Stimulated activated CD4-positive, alpha-beta T cell treated with anti-CD3 and anti-CD28 coated beads, Interleukin-4, amount 100 ng/mL, for 48 hours (primary cell): ENCODE data around the gene MITF.

Source experiments
- DNase-seq, 2 donors: peaks; one replicate each; pipeline ENCODE4 v3.0.0-alpha.2; 2020; ENCODE audit warnings: low read depth in 2 of 2

Gene MITF

GRCh38 chr3:69838217-69838616 lies 99.0 kb downstream of the MITF start:
- DNase-seq = no peak

DNA sequence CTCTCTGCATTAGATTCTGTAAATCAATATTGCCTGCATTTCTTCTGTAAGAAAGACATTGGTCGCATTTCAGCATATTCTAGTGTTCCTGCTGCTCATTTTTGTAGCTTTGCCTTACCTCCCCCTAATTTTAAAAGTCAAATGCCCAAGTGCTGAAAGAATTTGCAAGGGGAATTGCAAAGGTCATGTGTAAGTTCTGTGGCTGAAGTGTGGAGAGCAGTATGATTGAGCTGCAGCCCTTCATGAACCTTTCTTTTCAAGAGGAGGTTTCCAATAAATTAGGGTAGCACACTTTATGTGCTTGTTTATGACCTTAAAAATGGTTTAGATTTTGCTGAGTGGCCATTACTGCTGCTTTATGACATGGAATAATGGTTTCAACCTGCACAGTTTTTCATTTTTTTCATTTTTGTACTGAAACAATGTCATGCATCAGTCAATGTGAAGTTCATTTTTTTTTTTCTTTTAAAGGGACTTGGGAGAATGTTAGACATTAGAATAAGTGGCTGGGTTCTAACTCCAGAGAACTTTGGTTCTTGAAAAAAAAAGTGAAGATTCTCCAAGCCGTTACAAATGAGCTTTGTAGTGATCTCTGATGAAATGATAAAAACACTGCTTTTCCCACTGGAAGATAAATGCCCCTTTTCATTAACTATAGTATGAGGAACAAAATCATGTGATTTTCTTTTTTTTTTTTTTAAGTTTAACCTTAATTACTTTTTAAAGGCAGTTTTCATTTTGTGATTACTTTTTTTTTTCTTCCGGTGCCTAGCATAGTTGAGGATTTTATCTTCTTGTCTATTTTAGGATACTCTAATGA lies 99.6 kb downstream of the MITF start:
- DNase-seq = no peak

DNA sequence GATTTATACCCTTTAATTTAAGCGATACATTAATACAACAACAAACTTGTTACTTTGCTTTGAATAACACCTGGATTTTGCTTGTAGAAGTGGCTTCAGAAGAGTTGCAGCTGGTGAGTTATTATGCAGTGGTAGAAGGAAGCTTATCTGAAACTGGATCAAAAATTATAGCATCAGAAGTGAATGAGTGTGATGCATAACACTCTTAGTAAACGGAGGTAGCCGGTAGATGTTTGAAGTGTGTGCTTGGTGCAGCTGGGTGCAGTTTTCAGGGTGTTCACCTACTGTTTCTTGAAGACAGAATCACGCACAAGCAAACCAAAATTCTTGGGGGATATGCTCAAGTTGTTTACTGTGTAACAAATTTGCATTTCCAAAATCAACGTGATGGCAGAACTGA lies 103.1 kb downstream of the MITF start:
- no peak for DNase-seq

DNA sequence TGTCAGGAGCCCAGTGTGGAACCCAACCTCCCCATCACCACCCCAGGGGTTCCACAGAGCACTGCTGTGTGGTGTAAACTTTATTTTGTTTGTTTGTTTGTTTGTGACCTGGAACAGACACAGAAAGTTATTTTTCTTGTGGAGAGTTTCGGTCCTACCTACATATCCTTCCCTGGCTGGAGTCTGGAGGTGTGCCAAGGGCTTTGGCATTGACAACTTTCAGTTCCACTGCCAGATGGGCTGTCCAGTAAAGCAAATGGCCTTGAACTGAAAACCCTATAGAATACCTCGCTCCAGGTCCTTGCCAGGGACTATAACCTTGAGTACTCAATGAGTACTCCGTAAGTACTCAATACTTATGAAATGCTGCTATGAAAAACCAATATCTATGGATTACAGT lies 103.5 kb downstream of the MITF start:
- no peak for DNase-seq

DNA sequence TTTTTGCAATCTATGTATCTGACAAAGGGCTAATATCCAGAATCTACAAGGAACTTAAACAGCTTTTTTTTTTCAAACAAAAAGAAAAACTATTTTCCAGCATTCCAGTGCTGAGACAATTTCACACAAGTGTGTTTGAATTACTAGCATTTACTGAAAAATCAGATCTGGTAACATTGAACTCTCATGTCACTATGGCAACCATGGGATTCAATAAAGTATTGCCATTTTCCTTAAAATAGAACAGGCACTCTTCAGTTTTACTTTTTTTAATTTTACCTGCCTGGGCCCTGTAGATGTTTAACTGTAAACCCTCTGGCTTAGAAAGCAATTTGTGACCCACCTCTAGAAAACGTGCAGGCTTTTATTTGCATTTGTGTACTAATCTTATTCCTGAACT lies 105.4 kb downstream of the MITF start:
- DNase-seq = no peak

DNA sequence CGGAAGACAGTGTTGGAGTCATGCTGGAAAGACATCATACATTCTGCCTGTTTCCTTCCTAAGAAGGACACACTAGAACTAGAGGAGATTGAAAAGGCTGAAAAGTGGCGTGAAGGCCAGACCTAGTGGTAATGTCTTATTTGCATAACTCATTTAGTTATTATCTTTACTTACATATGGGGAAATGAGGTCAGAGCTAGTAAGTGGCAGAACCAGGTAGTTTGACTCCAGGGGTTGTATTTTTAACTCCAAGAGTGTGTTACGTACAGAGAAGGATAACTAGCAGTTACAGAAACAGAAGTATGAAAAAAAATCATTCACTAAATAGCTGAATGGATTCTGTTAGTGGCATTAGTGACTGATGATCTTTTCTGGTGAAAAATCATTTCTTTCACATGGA lies 108.0 kb downstream of the MITF start:
- no peak for DNase-seq

GRCh38 chr3:69848113-69848512 lies 108.8 kb downstream of the MITF start:
- no peak for DNase-seq

DNA sequence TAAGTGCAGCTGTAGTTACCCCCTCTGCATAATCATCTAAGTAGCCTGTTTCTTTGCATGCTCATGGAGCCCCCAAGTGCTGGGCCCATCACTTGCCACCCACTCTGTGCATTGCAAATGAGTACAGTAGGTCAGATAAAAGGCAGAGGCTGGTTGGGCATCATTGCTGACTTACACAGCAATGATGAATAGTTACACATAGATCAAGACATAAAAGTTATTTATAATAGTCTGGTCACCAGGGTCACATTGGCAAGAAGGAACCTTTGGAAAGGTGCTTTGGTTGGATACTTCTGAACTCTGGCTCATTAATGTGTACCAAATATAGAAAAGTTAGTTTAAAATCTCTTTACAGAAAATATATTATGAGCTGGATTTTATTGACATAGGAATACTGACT lies 111.6 kb downstream of the MITF start:
- DNase-seq = no peak

GRCh38 chr3:69853027-69853426 lies 113.8 kb downstream of the MITF start:
- no peak for DNase-seq

DNA sequence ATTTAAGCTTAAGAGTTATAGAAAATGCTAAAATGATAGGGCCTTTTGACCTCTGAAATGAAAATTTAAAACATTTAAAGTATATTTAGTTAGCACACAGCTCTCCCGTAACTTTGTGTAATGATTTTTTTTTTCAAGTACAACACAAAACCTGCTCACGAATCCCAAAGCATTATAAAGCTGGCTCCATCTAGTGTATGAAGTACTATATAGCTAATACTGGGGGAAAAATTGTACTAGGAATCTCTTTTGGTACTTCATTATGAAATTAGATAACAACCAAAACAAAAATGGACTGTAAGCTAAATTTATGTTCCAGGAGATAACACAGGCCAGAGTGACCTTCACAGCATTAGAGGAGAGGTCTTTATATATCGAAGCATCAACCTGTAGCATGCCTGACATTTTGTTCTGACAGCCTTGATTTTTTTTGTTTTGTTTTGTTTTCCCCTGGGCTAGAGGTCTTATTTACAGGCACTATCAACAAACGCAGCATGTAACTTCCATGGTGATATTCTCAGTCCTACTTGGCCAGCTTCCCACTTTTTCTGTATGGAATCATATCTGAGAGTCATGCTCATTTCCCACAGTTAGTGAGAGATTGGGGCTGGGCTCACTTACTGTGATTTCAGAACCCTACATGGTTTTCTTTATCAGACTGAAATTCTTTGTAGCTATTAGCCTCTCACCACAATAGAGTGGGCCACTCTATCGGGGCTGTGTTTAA lies 116.3 kb downstream of the MITF start:
- DNase-seq = no peak

DNA sequence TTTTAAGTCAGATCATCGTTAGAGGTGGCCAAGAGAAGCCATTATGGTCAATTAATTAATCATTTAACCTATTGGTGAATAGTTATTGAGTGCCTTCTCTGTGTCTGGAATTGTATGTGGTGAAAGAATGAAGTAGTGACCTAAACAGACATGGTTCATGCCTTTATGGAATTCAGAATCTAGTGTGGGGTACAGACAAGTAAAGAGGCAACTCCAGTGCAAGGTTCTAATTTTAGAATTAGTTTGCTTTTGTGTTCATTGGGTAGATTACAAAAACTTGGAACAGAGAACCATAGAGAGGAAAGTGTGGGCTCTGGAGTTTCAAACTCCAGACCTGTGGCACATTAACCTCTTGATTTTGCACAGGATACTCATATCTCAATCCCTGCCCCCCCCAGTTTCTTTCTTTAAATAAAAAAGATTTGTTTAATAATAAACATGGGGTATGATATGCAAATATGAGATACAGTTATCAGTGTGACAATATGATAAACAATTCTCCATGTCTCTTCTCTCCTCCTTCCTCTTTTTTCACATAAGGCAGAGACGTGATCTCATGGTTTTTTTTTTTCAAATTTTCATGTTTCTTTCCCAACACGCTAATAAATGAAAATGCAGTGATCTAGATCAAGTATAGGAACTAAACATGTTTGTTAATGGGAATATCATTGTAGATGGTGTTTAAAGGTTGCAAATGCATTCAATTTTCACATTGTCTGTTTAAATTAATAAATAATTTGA lies 117.9 kb downstream of the MITF start:
- no peak for DNase-seq

DNA sequence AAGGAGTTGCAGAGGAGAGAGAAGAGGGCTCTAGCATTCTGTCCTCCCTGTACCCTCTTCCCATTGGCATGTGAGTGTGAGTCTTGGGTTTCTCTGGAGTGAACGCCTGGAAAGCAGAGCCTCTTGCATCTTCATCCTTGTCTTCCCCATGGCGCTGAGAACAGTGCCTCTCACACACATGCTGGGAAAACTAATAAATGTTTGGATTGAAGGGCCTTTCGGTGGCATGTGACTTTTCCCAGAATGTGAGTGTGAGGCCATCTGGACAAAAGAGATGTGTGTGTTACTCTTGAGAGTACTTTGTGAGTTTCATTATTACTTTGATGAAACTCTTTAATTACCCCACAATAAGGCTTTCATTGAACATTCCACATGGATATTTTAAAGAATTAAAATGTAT lies 122.3 kb downstream of the MITF start:
- DNase-seq = no peak

DNA sequence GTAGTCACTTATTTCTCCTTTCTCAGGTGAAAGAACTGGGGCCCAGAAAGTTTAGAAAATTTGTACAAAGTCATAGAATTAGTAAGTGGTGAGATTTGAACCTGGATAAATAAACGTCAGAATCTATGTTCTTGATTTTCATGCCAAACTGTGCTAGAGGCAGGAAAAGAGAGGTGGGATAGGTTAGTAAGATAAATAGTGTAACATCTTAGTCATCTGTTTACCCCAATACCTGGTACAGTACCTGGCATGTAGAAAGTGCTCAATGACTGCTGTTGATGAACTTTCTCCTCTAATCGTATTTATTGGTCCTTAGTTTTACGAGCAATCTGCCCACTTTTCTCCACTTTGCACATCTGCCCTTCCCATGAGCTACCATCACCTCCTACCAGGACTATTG lies 124.9 kb downstream of the MITF start:
- DNase-seq = no peak

GRCh38 chr3:69864766-69865165 lies 125.5 kb downstream of the MITF start:
- DNase-seq = no peak

GRCh38 chr3:69865925-69866679 lies 126.8 kb downstream of the MITF start:
- DNase-seq = no peak

- no peak for DNase-seq
Measured at GRCh38 chr3:69866988-69867720, 127.9 kb downstream of the MITF start.

DNA sequence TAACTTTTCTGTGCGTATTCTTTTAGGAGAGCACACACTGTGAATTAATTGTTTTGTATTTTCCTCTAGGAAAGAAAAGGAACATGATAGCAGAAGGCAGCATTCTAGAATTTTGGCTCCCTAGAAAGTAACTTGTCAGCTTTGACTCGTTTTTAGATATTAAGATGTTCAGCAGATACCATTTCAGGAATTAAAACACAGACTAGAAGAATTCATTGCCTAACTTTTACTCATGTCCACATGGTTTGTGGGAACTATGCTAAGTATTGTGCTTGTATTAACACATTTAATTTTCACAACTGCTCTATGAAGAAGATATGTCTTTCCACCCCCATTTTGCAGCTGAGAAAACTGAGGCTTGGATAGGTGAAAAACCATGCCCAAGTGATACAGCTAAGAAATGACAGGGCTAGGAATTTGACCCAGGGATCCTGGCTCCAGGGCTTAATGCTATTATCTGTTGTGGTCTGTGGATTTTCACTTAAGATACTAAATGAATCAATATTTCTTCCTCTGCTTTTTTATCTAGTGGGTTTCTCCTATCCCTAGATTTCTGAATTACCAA lies 128.8 kb downstream of the MITF start:
- DNase-seq = no peak

- DNase-seq = no peak
Measured at GRCh38 chr3:69868841-69869420, 129.7 kb downstream of the MITF start.

DNA sequence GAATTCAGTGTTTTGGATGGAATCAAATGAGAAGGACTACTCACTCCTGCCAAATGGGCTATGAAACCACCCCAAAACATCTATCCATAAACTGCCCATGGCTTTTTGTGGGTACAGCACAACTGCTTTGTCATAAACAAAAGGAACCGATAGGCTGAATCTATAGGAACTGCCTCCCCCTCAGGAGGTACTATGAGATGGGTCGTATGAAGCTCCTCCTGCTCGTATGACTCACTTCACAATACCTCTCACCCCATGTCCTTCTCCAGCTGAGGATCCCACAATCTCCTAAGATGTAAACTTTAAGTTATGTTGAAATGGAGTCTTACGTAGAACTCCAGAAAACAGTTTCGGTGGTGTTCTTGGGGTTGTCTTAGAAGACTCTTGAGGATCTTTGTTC lies 130.4 kb downstream of the MITF start:
- no peak for DNase-seq

- DNase-seq = no peak
Measured at GRCh38 chr3:69871251-69871650, 132.0 kb downstream of the MITF start.

GRCh38 chr3:69871868-69872267 lies 132.6 kb downstream of the MITF start:
- DNase-seq = no peak
